ENCODE results near the gene KIF9.
"Not testable (repeated sequence)": the region's sequence is repeated elsewhere in the genome, so short reads cannot be mapped to it uniquely, and the experiment has no call there.

The KIF9 gene

DNA sequence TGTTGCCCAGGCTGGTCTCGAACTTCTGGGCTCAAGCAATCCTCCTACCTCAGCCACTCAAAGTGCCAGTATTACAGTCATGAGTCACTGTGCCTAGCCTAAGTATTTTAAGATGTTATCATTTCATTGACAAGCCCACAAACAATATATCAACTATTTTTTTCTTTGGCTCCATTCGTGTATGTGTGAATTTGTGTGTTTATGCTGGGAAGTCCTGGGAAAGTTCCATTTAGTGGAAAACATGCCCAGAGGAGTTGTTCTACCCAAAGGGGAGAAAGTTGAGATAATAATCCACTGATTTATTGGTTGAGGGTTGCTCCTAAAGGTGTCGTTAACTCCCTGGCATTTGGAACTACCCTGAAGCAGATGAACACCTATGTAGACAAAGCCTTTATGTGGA lies 58.8 kb downstream of the KIF9 start:
- TF ChIP-seq, protein P1, sequence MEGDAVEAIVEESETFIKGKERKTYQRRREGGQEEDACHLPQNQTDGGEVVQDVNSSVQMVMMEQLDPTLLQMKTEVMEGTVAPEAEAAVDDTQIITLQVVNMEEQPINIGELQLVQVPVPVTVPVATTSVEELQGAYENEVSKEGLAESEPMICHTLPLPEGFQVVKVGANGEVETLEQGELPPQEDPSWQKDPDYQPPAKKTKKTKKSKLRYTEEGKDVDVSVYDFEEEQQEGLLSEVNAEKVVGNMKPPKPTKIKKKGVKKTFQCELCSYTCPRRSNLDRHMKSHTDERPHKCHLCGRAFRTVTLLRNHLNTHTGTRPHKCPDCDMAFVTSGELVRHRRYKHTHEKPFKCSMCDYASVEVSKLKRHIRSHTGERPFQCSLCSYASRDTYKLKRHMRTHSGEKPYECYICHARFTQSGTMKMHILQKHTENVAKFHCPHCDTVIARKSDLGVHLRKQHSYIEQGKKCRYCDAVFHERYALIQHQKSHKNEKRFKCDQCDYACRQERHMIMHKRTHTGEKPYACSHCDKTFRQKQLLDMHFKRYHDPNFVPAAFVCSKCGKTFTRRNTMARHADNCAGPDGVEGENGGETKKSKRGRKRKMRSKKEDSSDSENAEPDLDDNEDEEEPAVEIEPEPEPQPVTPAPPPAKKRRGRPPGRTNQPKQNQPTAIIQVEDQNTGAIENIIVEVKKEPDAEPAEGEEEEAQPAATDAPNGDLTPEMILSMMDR (IDR thresholded peaks at IDR 0.05; ENCODE audit: extremely low read depth, insufficient read depth, missing control alignments) = no peak
- DNase-seq (ENCODE audit: low spot score) = no peak
- in situ Hi-C loops (cut with MboI; ENCODE audit: low pct_unique_long_range_greater_than_20kb, low sequenced_read_pairs, unreplicated experiment) = no loop called here

DNA sequence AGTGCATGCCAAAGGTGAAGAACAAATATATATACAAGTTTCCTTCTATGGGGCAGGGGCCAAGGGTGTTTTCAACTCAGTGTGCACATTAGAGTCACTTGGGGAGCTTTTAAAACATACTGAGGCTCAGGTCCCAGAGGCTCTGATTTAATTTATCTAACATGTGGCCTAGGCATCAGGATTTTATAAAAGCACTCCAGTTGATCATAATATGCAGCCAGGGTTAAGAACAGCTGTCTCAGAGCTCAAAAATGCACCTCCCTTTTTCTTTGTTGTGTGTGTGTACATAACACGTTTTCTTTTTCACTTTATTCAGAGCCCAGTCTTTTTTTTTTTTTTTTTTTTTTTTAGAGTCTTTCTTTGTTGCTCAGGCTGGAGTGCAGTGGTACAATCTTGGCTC lies 60.8 kb downstream of the KIF9 start:
- DNase-seq (ENCODE audit: low spot score) = no peak
- in situ Hi-C loops (cut with MboI; ENCODE audit: low pct_unique_long_range_greater_than_20kb, low sequenced_read_pairs, unreplicated experiment) = no loop called here
- TF ChIP-seq, protein P1 (IDR thresholded peaks at IDR 0.05; ENCODE audit: extremely low read depth, insufficient read depth, missing control alignments) = no peak

DNA sequence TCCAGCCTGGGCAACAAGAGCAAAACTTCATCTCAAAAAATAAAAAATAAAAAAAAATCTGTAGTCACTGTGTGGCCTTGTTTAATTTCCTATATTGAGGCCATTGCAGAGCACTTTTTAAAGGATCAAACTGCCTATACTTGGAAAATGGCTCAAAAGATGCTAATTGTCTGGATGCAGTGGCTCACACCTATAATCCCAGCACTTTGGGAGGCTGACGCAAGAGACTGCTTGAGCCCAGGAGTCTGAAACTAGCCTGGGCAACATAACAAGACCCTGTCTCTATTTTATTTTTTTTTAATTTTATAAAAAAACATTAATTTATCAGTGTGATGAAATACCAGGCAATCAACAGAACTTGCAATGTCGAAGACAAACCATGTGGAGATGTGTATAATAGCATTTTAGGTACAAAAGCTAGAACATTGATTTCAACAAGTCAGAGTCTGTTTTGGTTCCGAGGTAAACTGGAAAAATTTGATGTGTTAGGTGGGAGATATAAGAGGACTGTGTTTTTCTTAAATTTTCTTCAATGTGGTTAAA lies 71.7 kb downstream of the KIF9 start:
- in situ Hi-C loops (cut with MboI; ENCODE audit: low pct_unique_long_range_greater_than_20kb, low sequenced_read_pairs, unreplicated experiment) = no loop called here
- TF ChIP-seq, protein P1 (IDR thresholded peaks at IDR 0.05; ENCODE audit: extremely low read depth, insufficient read depth, missing control alignments) = no peak
- no peak for DNase-seq (ENCODE audit: low spot score)

DNA sequence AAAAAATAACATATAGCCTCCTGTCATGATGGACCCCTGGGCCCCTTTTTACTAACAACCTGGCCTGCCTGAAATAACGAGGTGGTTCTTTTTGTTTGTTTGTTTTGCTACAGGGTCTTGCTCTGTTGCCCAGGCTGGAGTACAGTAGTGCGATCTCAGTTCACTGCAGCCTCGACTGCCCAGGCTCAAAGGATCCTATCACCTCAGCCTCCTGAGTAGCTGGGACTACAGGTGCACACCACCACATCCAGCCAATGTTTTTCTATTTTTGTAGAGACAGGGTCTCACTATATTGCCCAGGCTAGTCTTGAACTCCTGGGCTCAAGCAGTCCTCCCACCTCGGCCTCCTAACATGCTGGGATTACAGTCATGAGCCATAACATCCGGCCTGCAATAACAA lies 76.6 kb downstream of the KIF9 start:
- DNase-seq (ENCODE audit: low spot score); in situ Hi-C loops (cut with MboI; ENCODE audit: low pct_unique_long_range_greater_than_20kb, low sequenced_read_pairs, unreplicated experiment): not testable (repeated sequence)

DNA sequence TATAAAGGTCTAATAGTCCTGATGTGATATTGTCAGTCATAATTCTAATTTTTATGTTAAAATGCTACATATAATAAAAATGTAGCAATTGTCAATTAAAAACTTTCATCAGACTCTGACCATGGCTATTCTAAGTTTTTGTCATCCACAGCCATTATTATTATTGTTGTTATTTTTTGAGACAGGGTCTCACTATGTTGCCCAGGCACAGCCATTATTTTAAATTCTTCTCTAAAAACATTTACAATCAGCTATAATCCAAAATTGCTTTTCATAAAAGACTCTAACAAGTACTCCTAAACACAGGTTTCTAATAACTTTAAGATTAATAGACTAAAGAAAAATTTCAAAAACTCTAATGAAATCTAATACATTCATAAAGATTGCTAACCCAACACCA lies 77.7 kb downstream of the KIF9 start:
- in situ Hi-C loops (cut with MboI; ENCODE audit: low pct_unique_long_range_greater_than_20kb, low sequenced_read_pairs, unreplicated experiment) = no loop called here
- no peak for DNase-seq (ENCODE audit: low spot score)
- TF ChIP-seq, protein P1 (IDR thresholded peaks at IDR 0.05; ENCODE audit: extremely low read depth, insufficient read depth, missing control alignments) = no peak

DNA sequence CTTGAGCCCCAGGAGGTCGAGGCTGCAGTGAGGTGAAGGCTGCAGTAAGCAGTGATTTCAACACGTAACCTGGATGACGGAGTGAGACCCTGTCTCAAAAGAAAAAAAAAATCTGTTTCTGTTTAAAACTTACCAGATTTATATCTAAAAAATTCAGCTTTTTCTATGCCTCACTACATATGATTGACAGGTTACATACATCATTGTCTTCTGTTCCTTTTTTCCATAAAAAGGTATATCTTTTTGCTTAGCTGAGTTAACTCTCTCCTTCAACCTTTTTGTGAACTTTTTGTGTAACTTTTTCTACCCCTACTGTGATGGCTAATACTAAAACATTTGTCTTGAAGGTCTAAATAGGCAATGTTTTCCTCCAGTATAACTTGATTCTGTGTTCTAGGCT lies 80.1 kb downstream of the KIF9 start:
- in situ Hi-C loops (cut with MboI; ENCODE audit: low pct_unique_long_range_greater_than_20kb, low sequenced_read_pairs, unreplicated experiment) = no loop called here
- no peak for DNase-seq (ENCODE audit: low spot score)
- TF ChIP-seq, protein P1 (IDR thresholded peaks at IDR 0.05; ENCODE audit: extremely low read depth, insufficient read depth, missing control alignments) = no peak

DNA sequence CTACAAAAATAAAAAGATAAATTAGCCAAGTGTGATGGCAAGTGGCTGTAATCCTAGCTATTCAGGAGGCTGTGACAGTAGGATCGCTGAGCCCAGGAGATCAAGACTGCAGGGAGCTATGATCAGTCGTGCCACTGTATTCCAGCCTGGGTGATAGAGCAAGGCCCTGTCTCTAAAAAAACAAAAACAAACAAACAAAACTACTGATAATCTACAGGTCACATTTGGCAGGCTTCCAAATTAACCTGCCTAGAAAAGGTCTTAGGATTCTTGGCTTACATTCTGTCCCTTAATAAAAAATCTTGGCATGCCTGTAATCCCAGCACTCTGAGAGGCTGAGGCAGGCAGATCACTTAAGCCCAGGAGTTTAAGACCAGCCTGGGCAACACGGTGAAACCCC lies 85.3 kb downstream of the KIF9 start:
- TF ChIP-seq, protein P1 (IDR thresholded peaks at IDR 0.05; ENCODE audit: extremely low read depth, insufficient read depth, missing control alignments) = no peak
- DNase-seq (ENCODE audit: low spot score) = no peak
- in situ Hi-C loops (cut with MboI; ENCODE audit: low pct_unique_long_range_greater_than_20kb, low sequenced_read_pairs, unreplicated experiment) = no loop called here

Measured in GM13977 (cell line).